Activated CD8-positive, alpha-beta T cell treated with anti-CD3 and anti-CD28 coated beads, Interleukin-2, amount 10 ng/mL, durations not matched to agents 7 days and 5 days (primary cell): ENCODE measurements around the gene BMP4. TPM values are rescaled to one million over a fixed set of nuclear protein-coding genes. Genes with fewer than 3 reads are reported as not detected.

Experiments
- ATAC-seq: fragments of 150-1000 bp; cut with Tn5 transposase; one replicate; pipeline ENCODE4 v1.10.0; 2021; ENCODE audit warnings: moderate library complexity
- CTCF ChIA-PET: fragments of 350-600 bp; sonication (Branson Sonifier 250); formaldehyde crosslinking; loops from one replicate; lab custom pipeline; 2021; ENCODE audit warnings: antibody characterized with exemption; lab: Charles Lee
- POLR2A ChIA-PET: fragments of 350-600 bp; sonication (Branson Sonifier 250); formaldehyde crosslinking; loops from one replicate; lab custom pipeline; 2021; ENCODE audit warnings: antibody characterized with exemption; lab: Charles Lee
- DNase-seq: peaks from one replicate; pipeline ENCODE4 v3.0.0-alpha.2; 2020
- H3K27ac Mint-ChIP-seq: one replicate; pipeline ENCODE4 v1.8.0; 2021; ENCODE audit warnings: mild to moderate bottlenecking, mixed read lengths
- H3K27me3 Mint-ChIP-seq: one replicate; pipeline ENCODE4 v1.8.0; 2021; ENCODE audit warnings: low read depth, mixed read lengths
- H3K36me3 Mint-ChIP-seq: one replicate; pipeline ENCODE4 v1.8.0; 2021; ENCODE audit warnings: low read depth, mixed read lengths
- H3K4me1 Mint-ChIP-seq: one replicate; pipeline ENCODE4 v1.8.0; 2021; ENCODE audit warnings: low read depth, mixed read lengths
- H3K4me3 Mint-ChIP-seq: one replicate; pipeline ENCODE4 v1.8.0; 2021; ENCODE audit warnings: mild to moderate bottlenecking, mixed read lengths
- H3K9me3 Mint-ChIP-seq: one replicate; pipeline ENCODE4 v1.8.0; 2022; ENCODE audit warnings: mixed read lengths; ENCODE audit not compliant: insufficient read depth
- total RNA-seq, 2 experiments: library from RNA; stranded (reverse); gene quantifications; one replicate each; pipeline ENCODE4 v1.2.3, GENCODE V29; 2021

BMP4 gene
- total RNA-seq, 2 experiments from 2014 or later: not detected

DNA sequence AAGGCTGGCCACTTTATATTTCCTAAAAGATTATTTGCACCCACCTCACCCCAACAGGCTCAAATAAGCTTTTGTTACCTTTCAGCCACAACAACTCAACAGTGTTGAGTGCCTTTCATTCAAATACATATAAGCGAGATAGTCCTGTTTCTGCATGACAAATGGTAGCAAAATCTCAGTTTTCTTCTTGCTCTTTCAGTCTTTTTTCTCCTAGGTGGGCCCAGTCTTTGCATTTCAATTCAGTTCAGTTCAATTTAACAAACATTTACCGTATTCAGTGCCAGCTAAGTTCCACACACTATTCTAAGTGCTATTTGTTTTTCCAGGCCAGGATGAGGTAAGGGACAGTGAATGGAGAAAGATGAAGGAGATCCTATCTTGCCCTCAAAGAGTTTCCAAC, 25.9 kb upstream of the BMP4 start:
- Mint-ChIP-seq H3K27me3 (peaks cover 5% of the 10 kb centered on the region), H3K9me3 (peaks cover 8% of the 10 kb centered on the region), H3K27ac (no peak overlapping the region), H3K4me3 (no peak overlapping the region), H3K36me3 (no peaks in the 10 kb centered on the region), H3K4me1 (no peaks in the 10 kb centered on the region)
- DNase-seq (no peak), ATAC-seq (no peak)
- ChIA-PET CTCF (no interaction called here), POLR2A (no interaction called here)

DNA sequence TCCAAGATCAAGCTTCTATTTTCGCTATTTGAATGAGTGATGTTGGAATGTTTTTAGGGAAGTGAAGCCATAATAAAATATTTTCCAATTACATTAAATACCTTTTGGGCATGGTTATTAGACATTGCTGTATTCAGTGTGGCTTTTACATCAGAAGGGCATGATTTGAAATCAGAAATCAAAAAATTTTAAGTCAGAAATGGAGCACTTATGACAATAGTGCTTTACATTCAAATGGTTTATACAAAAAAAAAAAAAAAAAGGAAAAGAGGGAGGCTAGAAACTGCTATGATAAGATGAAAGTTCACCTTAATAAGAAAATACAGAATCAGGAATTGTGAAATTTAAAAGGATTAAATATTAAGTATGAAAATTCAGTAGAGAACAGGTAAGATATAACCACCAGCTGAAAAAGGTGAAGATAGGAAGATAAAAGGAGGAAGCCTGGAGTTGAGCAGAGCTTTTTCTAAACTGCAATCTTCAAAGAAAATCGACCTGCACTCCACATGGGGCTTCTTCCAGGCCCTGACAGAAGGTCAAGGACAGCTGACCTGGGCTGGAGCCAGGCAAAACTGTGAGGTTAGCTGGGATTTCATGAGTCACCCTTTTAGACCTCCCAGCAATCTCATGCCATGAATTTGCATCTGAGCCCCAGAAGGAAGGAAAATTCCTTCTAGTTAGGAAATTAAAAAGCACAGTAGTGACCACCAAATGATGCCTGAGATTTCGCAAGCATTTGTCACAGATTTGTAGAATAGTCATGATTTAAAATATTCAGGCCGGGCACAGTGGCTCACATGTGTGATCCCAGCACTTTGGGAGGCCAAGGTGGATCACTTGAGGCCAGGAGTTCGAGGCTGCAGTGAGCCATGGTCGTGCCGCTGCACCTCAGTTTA, 23.4 kb upstream of the BMP4 start:
- DNase-seq (no peak), ATAC-seq (no peak)
- Mint-ChIP-seq H3K9me3 (peaks cover 7% of the 10 kb centered on the region), H3K27ac (no peak overlapping the region), H3K36me3 (no peaks in the 10 kb centered on the region), H3K4me3 (no peak overlapping the region), H3K27me3 (peaks cover 5% of the 10 kb centered on the region), H3K4me1 (no peaks in the 10 kb centered on the region)
- CTCF ChIA-PET: no interaction called here
- POLR2A ChIA-PET: no interaction called here

DNA sequence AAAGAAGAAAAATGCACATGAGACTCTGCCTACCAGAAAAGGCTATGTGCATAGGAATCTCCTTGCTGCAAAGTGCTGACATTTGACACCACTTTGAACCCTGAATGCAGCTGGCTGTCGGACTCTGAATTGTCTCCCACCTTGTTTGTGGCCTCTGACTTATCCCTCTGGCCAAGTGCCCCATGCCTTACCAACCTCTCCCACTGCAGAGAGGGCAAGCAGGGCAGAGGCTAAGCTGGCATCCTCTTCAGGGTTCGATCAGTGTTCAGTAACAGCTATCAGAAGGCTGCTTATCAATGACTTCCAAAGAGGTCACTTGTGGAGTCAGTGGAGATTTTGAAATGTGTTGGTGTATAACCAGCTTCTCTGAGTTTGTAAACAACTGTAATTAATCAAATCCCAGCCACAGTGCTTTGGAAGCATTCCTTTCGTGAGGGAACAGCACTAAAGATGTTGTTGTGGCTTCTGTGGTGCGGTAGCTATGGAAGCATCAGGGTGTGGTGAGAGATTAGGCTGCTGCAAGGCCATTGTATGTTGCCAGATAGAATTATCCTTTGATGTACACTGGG, 22.6 kb upstream of the BMP4 start:
- CTCF ChIA-PET: no interaction called here
- Mint-ChIP-seq H3K9me3 (no peaks in the 10 kb centered on the region), H3K27ac (no peak overlapping the region), H3K36me3 (no peaks in the 10 kb centered on the region), H3K4me1 (no peaks in the 10 kb centered on the region), H3K4me3 (no peak overlapping the region), H3K27me3 (peaks cover 5% of the 10 kb centered on the region)
- POLR2A ChIA-PET: no interaction called here
- ATAC-seq: no peak
- no peak for DNase-seq

DNA sequence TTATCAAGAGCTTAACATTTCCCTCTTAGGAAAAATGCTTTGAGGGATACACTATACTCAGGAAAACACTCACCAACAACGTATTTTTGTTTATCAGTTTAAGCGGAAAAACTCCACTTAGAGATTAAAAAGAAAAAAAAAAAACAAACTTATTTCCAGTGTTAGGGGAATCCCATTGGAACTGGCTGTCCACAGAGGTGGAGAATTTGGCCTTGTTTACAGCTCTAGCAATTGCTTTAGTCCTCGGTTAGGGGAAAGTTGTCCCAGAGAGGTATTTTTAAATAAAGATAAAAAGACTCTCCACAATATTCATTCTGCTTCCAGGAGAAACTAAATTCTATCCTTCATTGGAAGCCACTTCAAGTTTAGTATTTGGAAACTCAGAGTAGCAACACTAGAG, 21.6 kb upstream of the BMP4 start:
- Mint-ChIP-seq H3K4me3 (no peak overlapping the region), H3K4me1 (no peaks in the 10 kb centered on the region), H3K27me3 (peaks cover 5% of the 10 kb centered on the region), H3K9me3 (no peaks in the 10 kb centered on the region), H3K36me3 (no peaks in the 10 kb centered on the region), H3K27ac (no peak overlapping the region)
- ATAC-seq (no peak), DNase-seq (no peak)
- POLR2A ChIA-PET: no interaction called here
- CTCF ChIA-PET: no interaction called here

DNA sequence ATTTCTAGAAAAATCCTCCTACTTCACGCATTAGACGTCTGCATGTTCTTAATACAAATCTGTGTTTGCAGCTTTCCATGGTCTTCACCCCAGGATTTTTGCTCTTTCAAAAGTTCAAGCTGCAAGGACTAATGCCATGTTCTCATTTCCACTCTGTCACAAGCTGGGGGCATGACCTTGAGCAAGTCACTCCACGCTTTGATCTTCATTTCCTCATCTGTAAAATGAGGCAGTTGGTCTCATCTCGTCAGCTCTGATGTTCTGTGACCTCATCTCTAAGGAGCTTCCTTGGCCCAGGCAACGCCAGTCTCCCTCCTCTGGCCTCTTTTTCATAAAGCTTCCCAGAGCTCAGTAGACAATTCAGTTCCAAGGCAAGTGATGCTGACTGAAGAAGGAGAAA, 18.8 kb upstream of the BMP4 start:
- no peaks in the 10 kb centered on the region for H3K4me1 Mint-ChIP-seq
- no peak overlapping the region for H3K27ac Mint-ChIP-seq
- DNase-seq: no peak
- no peaks in the 10 kb centered on the region for H3K36me3 Mint-ChIP-seq
- no peak overlapping the region for H3K4me3 Mint-ChIP-seq
- POLR2A ChIA-PET: no interaction called here
- CTCF ChIA-PET: no interaction called here
- H3K27me3 Mint-ChIP-seq: peaks cover 5% of the 10 kb centered on the region
- ATAC-seq: no peak
- H3K9me3 Mint-ChIP-seq: no peaks in the 10 kb centered on the region

DNA sequence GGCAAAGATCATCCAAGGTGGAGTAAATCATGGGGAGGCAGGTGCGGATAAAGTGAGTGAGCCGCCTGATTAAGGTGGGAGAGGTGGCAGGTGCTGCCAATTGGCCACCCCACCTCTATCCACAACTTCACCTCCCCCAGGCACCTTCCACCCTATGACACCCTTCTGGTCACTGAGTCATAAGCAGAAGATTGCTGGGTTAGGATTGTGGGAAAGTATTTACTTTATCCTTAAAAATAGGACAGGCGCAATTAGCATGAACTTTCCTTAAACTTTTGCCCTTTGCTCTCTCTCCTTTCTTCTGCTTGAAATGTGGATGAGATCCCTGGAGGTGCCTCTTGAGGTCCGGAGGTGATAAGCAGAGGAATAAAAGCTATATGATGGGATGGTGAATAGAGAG, 14.9 kb upstream of the BMP4 start:
- no peaks in the 10 kb centered on the region for H3K9me3 Mint-ChIP-seq
- H3K36me3 Mint-ChIP-seq: no peaks in the 10 kb centered on the region
- H3K27ac Mint-ChIP-seq: no peak overlapping the region
- H3K4me3 Mint-ChIP-seq: no peak overlapping the region
- H3K4me1 Mint-ChIP-seq: no peaks in the 10 kb centered on the region
- DNase-seq (no peak), ATAC-seq (no peak)
- H3K27me3 Mint-ChIP-seq: peaks cover 5% of the 10 kb centered on the region
- POLR2A ChIA-PET: no interaction called here
- CTCF ChIA-PET: no interaction called here

DNA sequence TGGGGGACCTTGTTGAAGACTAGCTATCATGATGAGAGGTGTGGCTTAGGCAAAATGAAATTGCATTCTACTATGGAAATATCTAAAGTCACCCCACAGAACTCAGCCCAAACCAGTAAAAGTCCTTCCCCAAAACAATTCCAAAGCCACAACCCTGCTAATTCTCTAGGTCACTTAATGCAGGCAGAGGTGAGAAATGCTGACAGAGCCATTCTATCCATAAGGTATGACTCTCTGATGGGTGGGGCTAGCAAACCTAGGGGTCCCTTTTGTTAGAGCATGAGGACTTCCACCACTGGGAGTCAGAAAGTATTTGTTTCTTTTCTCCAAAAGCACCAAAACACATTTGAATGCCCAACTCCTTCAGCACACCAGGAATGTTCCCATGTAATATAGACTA, 12.7 kb upstream of the BMP4 start:
- DNase-seq (no peak), ATAC-seq (no peak)
- POLR2A ChIA-PET: no interaction called here
- Mint-ChIP-seq H3K4me1 (no peaks in the 10 kb centered on the region), H3K27me3 (peaks cover 18% of the 10 kb centered on the region), H3K9me3 (no peaks in the 10 kb centered on the region), H3K4me3 (no peak overlapping the region), H3K36me3 (no peaks in the 10 kb centered on the region), H3K27ac (no peak overlapping the region)
- CTCF ChIA-PET: no interaction called here

DNA sequence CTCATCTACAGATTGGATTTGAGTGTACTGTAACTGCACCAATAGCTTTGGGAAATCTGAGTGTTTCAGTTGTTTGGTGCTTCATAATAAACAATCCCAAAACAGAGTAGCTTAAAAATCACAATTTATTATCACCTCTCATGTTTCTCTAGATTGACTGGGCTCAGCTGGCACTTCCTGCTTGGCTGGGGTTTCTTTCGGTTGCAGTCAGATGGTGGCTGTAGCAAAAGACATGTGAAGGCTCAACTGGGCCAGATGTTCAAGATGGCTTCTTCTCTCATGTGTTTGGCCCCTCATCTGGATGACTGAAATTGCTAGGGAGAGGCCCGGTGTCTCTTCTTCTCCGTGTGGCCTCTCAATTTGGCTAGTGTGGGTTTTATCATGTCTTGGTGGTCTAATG, 12.1 kb upstream of the BMP4 start:
- H3K36me3 Mint-ChIP-seq: no peaks in the 10 kb centered on the region
- POLR2A ChIA-PET: no interaction called here
- H3K9me3 Mint-ChIP-seq: no peaks in the 10 kb centered on the region
- H3K27ac Mint-ChIP-seq: no peak overlapping the region
- DNase-seq (no peak), ATAC-seq (no peak)
- H3K4me3 Mint-ChIP-seq: no peak overlapping the region
- peaks cover 2% of the 10 kb centered on the region for H3K4me1 Mint-ChIP-seq
- peaks cover 24% of the 10 kb centered on the region for H3K27me3 Mint-ChIP-seq
- CTCF ChIA-PET: no interaction called here

DNA sequence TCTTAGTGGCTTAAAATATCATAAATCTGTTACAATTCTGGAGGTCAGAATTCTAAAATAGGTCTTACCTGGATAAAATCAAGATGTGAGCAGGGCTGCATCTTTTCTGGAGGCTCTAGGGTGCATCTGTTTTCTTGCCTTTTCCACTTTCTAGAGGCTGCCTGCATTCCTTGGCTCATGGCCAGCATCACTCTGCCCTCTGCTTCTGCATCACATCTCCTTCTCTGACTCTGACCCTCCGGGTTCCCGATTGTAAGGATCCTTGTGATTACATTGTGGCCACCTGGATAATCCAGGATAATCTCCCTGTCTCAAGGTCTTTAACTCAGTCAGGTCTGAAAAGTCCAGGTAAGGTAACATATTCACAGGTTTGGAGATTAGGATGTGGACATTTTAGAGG, 11.0 kb upstream of the BMP4 start:
- Mint-ChIP-seq H3K4me1 (peaks cover 4% of the 10 kb centered on the region), H3K27ac (no peak overlapping the region), H3K36me3 (no peaks in the 10 kb centered on the region), H3K4me3 (no peak overlapping the region), H3K27me3 (peaks cover 35% of the 10 kb centered on the region), H3K9me3 (no peaks in the 10 kb centered on the region)
- no peak for DNase-seq
- no peak for ATAC-seq
- CTCF ChIA-PET: no interaction called here
- POLR2A ChIA-PET: no interaction called here

DNA sequence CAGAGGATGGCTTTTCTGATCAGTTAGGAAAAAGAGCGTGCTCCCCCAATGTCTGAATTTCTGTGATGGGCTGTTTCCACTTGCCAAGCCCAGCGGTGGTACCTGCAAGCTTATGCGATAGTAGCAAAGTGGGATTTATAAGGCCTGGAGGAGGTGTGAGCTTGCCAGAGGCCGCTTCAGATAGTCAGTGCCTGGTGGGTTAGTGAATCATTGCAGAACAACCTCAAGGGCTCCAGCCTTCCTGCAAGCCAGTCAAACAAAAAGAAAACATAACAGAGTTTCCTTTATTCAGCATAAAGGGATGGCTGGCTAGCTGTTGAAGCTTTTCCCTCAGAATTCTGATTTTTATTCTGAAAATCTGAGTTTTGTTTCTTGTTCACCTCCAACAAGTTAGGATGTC, 7.6 kb upstream of the BMP4 start:
- ATAC-seq: no peak
- ChIA-PET POLR2A (no interaction called here), CTCF (no interaction called here)
- H3K4me3 Mint-ChIP-seq: no peak overlapping the region
- no peak for DNase-seq
- peaks cover 4% of the 10 kb centered on the region for H3K4me1 Mint-ChIP-seq
- H3K27me3 Mint-ChIP-seq: peaks cover 45% of the 10 kb centered on the region
- H3K9me3 Mint-ChIP-seq: no peaks in the 10 kb centered on the region
- H3K36me3 Mint-ChIP-seq: no peaks in the 10 kb centered on the region
- no peak overlapping the region for H3K27ac Mint-ChIP-seq

DNA sequence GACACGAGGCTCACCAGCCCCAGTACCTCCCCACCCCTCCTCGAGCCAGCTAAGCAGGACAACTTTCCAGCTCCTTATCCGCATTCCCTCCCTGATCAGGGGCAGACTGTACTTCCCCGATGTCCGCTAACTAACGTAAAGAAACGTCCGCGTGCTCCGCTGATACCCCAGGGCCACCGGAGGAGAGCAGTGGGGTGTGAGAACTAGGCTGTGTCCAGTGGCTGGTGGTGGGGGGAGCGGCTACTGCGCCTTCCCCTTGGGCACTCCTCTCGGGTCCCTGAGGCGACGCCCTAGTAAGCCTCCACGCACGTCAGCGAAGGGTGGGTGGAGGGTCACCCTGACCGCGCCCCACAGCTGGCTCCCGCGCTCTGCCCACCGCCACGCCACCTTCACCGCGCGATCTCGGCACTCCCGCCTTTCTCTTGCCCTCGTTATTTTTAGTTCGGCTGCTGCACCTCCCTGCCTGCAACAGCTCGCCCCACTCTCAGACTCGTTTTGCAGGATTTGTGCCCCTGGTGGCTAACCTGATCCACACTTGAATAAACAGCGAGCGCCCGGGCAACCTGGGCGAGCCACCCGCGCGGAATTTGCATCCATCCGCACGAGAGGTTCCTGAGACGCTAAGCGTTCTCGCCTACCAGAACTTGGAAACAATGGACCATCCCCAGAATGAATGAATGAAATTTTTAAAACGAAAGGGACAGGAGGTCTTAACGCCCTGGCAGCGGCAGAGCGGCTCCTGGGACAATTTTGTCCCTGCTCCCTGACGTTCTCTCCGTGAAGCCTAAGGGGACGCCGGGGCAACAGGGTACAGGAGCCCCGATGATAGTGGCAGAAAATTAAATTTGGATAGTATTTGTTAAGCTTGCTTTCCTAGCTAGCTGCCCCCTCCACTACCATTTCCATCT, 6.9 kb upstream of the BMP4 start:
- CTCF ChIA-PET: no interaction called here
- Mint-ChIP-seq H3K36me3 (no peaks in the 10 kb centered on the region), H3K4me1 (peaks cover 4% of the 10 kb centered on the region), H3K27me3 (peaks cover 50% of the 10 kb centered on the region), H3K9me3 (no peaks in the 10 kb centered on the region), H3K27ac (no peak overlapping the region), H3K4me3 (no peak overlapping the region)
- DNase-seq: no peak
- no peak for ATAC-seq
- POLR2A ChIA-PET: no interaction called here

DNA sequence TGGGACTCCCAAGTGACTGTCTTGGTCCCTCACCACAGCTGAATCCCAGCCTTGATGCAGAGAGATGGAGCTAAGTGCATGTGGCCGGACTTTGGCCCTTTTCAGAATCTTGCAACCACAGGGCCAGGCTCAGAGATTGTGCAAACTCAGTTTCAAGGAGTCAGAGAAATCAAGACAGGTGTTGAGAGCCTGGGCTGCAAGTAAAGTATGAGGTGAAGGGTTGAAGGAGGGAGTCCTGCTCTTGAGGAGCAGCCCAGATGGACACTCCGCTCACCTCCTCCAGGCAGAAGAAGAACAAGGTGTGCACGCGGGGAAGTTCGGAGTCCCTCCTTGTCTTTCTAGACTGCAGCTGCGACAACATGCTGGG, 6.3 kb upstream of the BMP4 start:
- peaks cover 4% of the 10 kb centered on the region for H3K4me1 Mint-ChIP-seq
- DNase-seq: no peak
- CTCF ChIA-PET: no interaction called here
- POLR2A ChIA-PET: no interaction called here
- ATAC-seq: no peak
- H3K36me3 Mint-ChIP-seq: no peaks in the 10 kb centered on the region
- H3K27ac Mint-ChIP-seq: no peak overlapping the region
- H3K27me3 Mint-ChIP-seq: peaks cover 50% of the 10 kb centered on the region
- H3K4me3 Mint-ChIP-seq: no peak overlapping the region
- no peaks in the 10 kb centered on the region for H3K9me3 Mint-ChIP-seq
